GM18873 (cell line): ENCODE data around the gene AAR2.

Experiments used
- ATAC-seq: cut with Tn5 transposase; IDR thresholded peaks from one replicate; pipeline ENCODE4 v1.9.1; 2021; ENCODE audit warnings: mild to moderate bottlenecking, moderate library complexity, moderate number of reproducible peaks; ENCODE audit not compliant: unreplicated experiment, low FRiP score

The AAR2 gene

GRCh38 chr20:36217226-36217625, 19.1 kb upstream of the AAR2 start:
- ATAC-seq: no peak

GRCh38 chr20:36218380-36219064, 17.8 kb upstream of the AAR2 start:
- no peak for ATAC-seq

GRCh38 chr20:36219671-36220220, 16.5 kb upstream of the AAR2 start:
- no peak for ATAC-seq

- ATAC-seq: no peak
Observed at GRCh38 chr20:36225666-36226065, 10.6 kb upstream of the AAR2 start.

GRCh38 chr20:36228770-36229169, 7.5 kb upstream of the AAR2 start:
- ATAC-seq: no peak

- ATAC-seq: no peak
Observed at GRCh38 chr20:36230019-36230418, 6.3 kb upstream of the AAR2 start.

GRCh38 chr20:36231331-36231730, 4.9 kb upstream of the AAR2 start:
- ATAC-seq: no peak

- no peak for ATAC-seq
Observed at GRCh38 chr20:36234771-36235320, 1.4 kb upstream of the AAR2 start.

- ATAC-seq: no peak
Observed at GRCh38 chr20:36236786-36237121, 476 bp downstream of the AAR2 start.

- no peak for ATAC-seq
Observed at GRCh38 chr20:36237477-36237876, 1.2 kb downstream of the AAR2 start.

GRCh38 chr20:36238153-36238552, 1.9 kb downstream of the AAR2 start:
- no peak for ATAC-seq

GRCh38 chr20:36238760-36239159, 2.5 kb downstream of the AAR2 start:
- no peak for ATAC-seq

- ATAC-seq: no peak
Observed at GRCh38 chr20:36240076-36240475, 3.8 kb downstream of the AAR2 start.

- no peak for ATAC-seq
Observed at GRCh38 chr20:36241678-36242077, 5.4 kb downstream of the AAR2 start.

- no peak for ATAC-seq
Observed at GRCh38 chr20:36243726-36244125, 7.4 kb downstream of the AAR2 start.

GRCh38 chr20:36246401-36246800, 10.1 kb downstream of the AAR2 start:
- ATAC-seq: no peak

GRCh38 chr20:36248836-36249235, 12.6 kb downstream of the AAR2 start:
- no peak for ATAC-seq

GRCh38 chr20:36249450-36249849, 13.2 kb downstream of the AAR2 start:
- ATAC-seq: no peak

- no peak for ATAC-seq
Observed at GRCh38 chr20:36251426-36251825, 15.1 kb downstream of the AAR2 start.

GRCh38 chr20:36252511-36252910, 16.2 kb downstream of the AAR2 start:
- ATAC-seq: no peak

GRCh38 chr20:36253036-36253435, 16.8 kb downstream of the AAR2 start:
- no peak for ATAC-seq

- no peak for ATAC-seq
Observed at GRCh38 chr20:36254076-36254475, 17.8 kb downstream of the AAR2 start.
